Regular cardiac myocyte (primary cell): ENCODE results near the gene PIKFYVE. TPM values are rescaled to one million over a fixed set of nuclear protein-coding genes. Genes with fewer than 3 reads are reported as not detected.

ENCODE experiments used
- total RNA-seq: library from RNA; depleted of rRNA; stranded (reverse); fragments of >200 nt; gene quantifications from 2 replicates; pipeline ENCODE4 v1.2.3, GENCODE V29; 2014

Gene PIKFYVE, protein sequence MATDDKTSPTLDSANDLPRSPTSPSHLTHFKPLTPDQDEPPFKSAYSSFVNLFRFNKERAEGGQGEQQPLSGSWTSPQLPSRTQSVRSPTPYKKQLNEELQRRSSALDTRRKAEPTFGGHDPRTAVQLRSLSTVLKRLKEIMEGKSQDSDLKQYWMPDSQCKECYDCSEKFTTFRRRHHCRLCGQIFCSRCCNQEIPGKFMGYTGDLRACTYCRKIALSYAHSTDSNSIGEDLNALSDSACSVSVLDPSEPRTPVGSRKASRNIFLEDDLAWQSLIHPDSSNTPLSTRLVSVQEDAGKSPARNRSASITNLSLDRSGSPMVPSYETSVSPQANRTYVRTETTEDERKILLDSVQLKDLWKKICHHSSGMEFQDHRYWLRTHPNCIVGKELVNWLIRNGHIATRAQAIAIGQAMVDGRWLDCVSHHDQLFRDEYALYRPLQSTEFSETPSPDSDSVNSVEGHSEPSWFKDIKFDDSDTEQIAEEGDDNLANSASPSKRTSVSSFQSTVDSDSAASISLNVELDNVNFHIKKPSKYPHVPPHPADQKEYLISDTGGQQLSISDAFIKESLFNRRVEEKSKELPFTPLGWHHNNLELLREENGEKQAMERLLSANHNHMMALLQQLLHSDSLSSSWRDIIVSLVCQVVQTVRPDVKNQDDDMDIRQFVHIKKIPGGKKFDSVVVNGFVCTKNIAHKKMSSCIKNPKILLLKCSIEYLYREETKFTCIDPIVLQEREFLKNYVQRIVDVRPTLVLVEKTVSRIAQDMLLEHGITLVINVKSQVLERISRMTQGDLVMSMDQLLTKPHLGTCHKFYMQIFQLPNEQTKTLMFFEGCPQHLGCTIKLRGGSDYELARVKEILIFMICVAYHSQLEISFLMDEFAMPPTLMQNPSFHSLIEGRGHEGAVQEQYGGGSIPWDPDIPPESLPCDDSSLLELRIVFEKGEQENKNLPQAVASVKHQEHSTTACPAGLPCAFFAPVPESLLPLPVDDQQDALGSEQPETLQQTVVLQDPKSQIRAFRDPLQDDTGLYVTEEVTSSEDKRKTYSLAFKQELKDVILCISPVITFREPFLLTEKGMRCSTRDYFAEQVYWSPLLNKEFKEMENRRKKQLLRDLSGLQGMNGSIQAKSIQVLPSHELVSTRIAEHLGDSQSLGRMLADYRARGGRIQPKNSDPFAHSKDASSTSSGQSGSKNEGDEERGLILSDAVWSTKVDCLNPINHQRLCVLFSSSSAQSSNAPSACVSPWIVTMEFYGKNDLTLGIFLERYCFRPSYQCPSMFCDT (N-terminal part only)
- total RNA-seq = 24.0 and 30.7 TPM in 2 replicates

DNA sequence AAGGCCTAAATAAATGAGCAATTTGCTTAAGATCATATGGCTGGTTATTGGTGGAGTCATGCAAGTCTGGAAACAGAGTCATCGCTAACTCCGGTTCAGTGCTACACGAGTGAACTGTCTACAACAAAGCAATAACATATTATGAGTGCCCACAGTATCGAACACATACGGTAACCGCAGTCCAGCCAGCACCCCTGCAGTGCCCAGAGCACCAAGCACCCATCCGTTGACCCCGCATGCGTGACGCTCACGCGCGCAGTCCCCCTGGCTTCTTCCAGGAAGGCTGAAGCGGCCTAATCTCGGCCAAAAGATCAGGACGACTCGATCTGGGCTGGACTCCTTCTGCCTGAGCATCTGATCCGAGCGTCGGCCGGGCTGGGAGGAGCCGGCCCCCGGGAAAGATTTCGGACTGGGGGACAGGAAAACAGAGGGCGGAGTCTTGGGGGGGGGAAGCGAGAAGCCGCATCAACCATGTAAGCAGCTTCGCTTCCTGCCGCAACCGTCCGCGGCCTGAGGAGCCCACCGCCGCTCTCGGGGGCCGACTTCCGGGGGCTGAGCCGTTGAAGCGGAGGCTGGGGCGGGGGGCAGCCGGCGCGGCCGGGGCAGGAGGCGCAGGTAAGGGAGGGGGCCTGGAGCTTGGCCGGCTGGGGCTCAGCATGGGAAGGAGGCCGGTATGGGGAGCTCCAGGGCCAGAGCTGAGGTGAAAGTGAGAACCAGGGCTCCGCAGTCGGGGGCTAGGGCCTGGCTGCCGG, at the start of gene PIKFYVE:
TSS of gene PIKFYVE (plus strand) at position 455 of the 752 bp plus-strand sequence. CDS start 5,265 bp downstream, outside the sequence.

DNA sequence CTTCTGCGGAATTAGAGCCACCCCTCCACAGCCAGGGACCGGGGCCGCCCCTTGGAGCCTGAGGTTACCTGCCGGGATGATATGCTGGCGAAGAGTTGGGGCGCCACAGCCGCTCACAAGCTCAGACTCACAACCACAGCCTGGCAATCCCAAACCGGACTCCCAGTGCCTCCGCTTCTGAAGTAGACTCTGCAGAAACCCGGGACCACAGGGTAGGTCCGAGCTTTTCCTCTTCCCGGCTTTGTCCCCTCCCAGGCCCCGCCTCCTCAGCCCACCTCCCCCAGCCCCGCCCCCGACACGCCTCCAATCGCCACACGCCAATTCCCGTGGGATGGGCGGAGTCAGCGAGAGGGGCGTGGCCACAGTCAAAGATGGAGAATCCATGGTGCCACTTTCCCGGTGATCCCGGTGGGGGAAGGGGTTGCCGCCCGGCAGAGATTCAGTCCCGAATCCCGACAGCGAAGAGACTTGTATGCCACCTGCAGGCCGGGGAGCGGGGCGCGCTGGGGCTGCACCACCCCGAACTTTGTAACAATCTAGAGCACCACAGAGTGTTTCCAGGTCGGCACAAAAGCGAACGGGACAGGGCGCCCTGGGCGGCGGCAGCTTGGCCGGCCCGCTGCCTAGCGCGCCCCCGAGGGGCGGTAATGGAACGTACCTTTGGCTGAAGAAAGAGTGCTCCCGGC, 11.0 kb upstream of the PIKFYVE start, which contains the start of gene IDH1:
TSS of gene IDH1 (minus strand) at position 201 of the 686 bp plus-strand sequence. CDS start 3,520 bp downstream, outside the sequence.

DNA sequence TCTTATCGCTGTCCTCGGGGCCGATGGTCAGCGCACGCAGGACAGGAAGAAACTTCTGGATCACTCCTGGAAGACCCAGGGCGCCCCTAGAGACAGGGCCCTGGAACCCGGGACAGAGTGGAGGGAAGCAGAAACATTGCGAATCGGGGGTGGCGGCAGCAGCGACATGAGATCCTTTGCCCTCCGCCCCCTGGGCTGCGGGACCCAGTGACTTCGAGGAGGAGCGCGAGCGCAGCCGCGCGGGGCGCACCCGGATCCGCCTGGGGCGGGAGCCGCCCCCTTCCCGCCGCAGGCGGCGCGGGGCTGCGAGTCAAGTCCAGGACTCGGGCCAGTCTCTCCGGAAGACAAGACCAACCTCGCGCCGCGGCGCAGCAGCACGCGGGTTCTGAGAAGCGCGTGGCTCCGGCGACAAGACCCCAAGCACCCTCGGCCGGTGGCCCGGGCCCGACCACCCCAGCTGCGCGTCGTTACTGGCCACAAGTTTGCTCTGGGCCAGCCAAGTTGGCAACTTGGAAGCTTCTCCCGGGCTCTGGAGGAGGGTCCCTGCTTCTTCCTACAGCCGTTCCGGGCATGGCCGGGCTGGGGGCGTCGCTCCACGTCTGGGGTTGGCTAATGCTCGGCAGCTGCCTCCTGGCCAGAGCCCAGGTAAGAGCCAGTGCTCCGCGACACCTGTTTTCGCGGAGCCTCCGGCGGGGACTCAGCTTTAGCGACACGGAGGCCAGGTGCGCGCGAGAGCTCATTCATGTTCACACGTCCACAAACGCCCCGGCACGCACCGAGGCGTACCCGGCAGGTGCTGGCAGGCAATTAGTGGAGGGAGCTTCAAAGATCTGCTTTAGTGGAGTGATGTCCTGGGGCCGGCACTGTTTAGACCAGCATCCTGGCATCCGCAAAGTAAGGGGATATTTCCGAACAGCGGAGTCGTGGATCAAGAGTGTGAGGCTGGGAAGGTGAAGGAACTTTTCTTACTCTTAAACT, 140.7 kb downstream of the PIKFYVE start, which contains the start of gene PTH2R:
TSS of gene PTH2R (plus strand) at position 319 of the 978 bp plus-strand sequence. CDS start at position 571, 252 bp downstream.

Other genes starting within 250 kb of the PIKFYVE start
- gene PLEKHM3, start 240.7 kb upstream of the PIKFYVE start, total RNA-seq = 11.5 and 31.6 TPM in 2 replicates
- not detected in 2 replicates for gene CRYGD, start 141.7 kb upstream of the PIKFYVE start, total RNA-seq
- gene CRYGC, start 136.4 kb upstream of the PIKFYVE start, total RNA-seq = not detected in 2 replicates
- not detected in 2 replicates for gene CRYGB, start 120.1 kb upstream of the PIKFYVE start, total RNA-seq
- not detected in 2 replicates for gene CRYGA, start 102.7 kb upstream of the PIKFYVE start, total RNA-seq
- gene C2orf80, start 76.2 kb upstream of the PIKFYVE start, total RNA-seq = not detected in 2 replicates
- 103 and 107 TPM in 2 replicates for gene IDH1, start 11.2 kb upstream of the PIKFYVE start, total RNA-seq
- gene PTH2R, start 140.5 kb downstream of the PIKFYVE start, total RNA-seq = not detected in 2 replicates